WERI-Rb-1 (cell line): ENCODE data around the gene SLC8A3.

Source experiments
- DNase-seq: peaks from one replicate; pipeline ENCODE4 v3.0.0-alpha.2; 2020
- H3K27ac ChIP-seq: fragments of 250-450 bp; sonication (Bioruptor Pico); 2 replicates; pipeline ENCODE4 v1.5.1; 2020; ENCODE audit warnings: mild to moderate bottlenecking, moderate library complexity
- H3K27me3 ChIP-seq: fragments of 250-450 bp; sonication (Bioruptor Pico); 2 replicates; pipeline ENCODE4 v1.5.1; 2021; ENCODE audit warnings: mild to moderate bottlenecking, low read depth, moderate library complexity; ENCODE audit not compliant: insufficient read depth, severe bottlenecking
- H3K36me3 ChIP-seq: fragments of 250-450 bp; sonication (Bioruptor Pico); 2 replicates; pipeline ENCODE4 v1.5.1; 2020; ENCODE audit warnings: mild to moderate bottlenecking, moderate library complexity
- H3K4me3 ChIP-seq: 2 replicates; pipeline ENCODE4 v1.5.1; 2011; ENCODE audit warnings: low read depth, mild to moderate bottlenecking, control low read depth, low read length
- H3K9me3 ChIP-seq: fragments of 250-450 bp; sonication (Bioruptor Pico); 2 replicates; pipeline ENCODE4 v1.5.1; 2021; ENCODE audit warnings: mild to moderate bottlenecking, moderate library complexity; ENCODE audit not compliant: severe bottlenecking
- TF ChIP-seq, protein P1 (sequence below): IDR thresholded peaks from 2 replicates; pipeline ENCODE4 v1.5.1; 2011; ENCODE audit warnings: low read depth, mild to moderate bottlenecking, control low read depth, inconsistent platforms, low read length

The SLC8A3 gene

GRCh38 chr14:70011708-70012107 lies 177.0 kb downstream of the SLC8A3 start:
- DNase-seq = no peak
- TF ChIP-seq, protein P1, sequence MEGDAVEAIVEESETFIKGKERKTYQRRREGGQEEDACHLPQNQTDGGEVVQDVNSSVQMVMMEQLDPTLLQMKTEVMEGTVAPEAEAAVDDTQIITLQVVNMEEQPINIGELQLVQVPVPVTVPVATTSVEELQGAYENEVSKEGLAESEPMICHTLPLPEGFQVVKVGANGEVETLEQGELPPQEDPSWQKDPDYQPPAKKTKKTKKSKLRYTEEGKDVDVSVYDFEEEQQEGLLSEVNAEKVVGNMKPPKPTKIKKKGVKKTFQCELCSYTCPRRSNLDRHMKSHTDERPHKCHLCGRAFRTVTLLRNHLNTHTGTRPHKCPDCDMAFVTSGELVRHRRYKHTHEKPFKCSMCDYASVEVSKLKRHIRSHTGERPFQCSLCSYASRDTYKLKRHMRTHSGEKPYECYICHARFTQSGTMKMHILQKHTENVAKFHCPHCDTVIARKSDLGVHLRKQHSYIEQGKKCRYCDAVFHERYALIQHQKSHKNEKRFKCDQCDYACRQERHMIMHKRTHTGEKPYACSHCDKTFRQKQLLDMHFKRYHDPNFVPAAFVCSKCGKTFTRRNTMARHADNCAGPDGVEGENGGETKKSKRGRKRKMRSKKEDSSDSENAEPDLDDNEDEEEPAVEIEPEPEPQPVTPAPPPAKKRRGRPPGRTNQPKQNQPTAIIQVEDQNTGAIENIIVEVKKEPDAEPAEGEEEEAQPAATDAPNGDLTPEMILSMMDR = no peak
- Histone ChIP-seq H3K36me3 (no peaks in the 10 kb centered on the region), H3K9me3 (no peaks in the 10 kb centered on the region), H3K4me3 (no peak overlapping the region), H3K27me3 (no peaks in the 10 kb centered on the region), H3K27ac (peak overlapping the region; percentile 79)

DNA sequence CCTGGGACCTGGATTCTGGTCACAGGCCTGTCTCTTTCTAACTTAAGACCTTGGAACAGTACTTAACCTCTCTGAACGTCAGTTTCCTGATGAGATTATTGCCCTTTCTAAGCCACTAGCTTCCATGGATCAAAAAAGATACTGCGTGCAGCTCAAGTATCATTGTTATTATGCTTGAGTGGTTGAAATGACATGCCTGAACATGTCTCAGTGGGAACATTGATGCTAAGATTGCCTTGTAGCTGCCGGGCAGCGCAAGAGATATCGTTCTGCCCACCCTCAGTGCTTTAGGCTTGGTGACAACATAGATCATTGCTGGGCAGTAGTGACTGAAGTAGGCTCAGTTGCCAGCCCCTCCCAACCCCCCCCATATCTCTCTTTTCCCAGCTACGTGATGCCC lies 177.7 kb downstream of the SLC8A3 start:
- no peaks in the 10 kb centered on the region for H3K9me3 ChIP-seq
- no peak overlapping the region for H3K4me3 ChIP-seq
- peak; percentile 32 for DNase-seq
- no peaks in the 10 kb centered on the region for H3K27me3 ChIP-seq
- H3K27ac ChIP-seq = peak overlapping the region; percentile 79
- TF ChIP-seq, protein P1 = no peak
- no peaks in the 10 kb centered on the region for H3K36me3 ChIP-seq

DNA sequence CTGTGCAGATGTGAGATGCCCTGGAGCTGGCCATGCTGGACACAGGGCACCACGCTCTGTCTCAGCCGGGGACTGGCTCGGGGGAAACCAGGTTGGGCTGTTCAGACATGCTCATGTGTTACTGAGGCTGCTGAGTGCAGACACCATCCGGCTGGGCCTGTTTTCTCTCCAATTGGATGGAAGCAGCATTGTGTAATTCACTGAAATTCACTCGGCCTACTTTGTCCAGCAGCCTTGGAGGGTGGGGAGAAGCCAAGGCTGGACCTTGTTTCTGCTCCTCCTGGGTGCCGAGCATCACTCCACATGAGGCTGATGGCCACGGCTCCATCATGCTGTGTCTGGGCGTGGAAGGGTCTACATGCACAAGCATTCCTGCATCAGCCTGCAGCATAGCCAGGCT lies 178.8 kb downstream of the SLC8A3 start:
- H3K36me3 ChIP-seq = no peaks in the 10 kb centered on the region
- H3K27ac ChIP-seq = peak overlapping the region; percentile 79; the same call in 1 of the 2 replicates
- no peaks in the 10 kb centered on the region for H3K27me3 ChIP-seq
- no peak for DNase-seq
- TF ChIP-seq, protein P1 = no peak
- H3K4me3 ChIP-seq = no peak overlapping the region
- H3K9me3 ChIP-seq = no peaks in the 10 kb centered on the region

DNA sequence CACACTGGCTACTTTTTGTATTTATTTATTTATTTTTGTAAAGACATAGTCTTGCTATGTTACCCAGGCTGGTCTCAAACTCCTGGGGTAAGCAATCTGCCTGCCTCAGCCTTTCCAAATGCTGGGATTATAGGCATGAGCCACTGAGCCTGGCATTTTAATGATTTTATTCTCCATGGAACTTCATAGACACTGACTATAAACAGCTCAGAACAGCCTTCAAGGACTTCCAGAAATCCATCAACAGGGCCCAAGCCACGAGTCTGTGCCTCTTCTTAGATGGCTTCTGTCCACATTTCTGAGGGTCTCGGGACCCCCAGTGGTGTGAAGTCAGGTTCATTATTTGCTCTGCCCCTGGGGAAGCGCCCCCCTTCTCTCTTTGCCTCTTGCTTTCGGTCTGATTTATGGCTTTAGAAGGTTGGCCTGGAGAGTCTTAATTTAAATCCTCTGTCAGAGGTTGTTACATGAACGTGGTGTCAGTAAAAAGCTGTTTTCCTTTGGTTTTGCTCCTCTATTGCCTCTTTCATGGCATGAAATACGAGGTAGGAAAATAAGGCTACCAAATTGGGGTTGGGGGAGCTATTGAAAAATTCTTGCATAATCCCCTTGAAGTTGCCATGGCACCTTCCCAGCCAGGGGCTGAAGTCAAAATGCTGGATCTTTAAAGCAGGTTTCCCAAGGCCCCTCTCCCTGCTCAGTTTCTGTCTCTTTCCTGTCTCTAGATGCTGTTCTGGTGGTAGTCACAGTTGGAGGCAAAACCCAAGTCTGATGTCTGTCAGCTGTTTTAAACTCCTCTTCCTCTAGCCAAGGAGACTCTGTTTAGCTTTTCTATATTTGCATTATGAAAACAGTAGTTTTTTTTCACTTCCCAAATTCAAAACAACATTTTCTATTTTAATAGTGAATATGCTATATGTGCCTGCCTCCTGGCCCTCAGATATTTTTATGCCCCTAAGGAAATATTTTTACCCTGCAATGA lies 180.2 kb downstream of the SLC8A3 start:
- no peaks in the 10 kb centered on the region for H3K9me3 ChIP-seq
- no peaks in the 10 kb centered on the region for H3K36me3 ChIP-seq
- TF ChIP-seq, protein P1 = no peak
- no peaks in the 10 kb centered on the region for H3K27me3 ChIP-seq
- H3K4me3 ChIP-seq = no peak overlapping the region
- peak overlapping the region; percentile 37 for H3K27ac ChIP-seq
- DNase-seq = no peak

DNA sequence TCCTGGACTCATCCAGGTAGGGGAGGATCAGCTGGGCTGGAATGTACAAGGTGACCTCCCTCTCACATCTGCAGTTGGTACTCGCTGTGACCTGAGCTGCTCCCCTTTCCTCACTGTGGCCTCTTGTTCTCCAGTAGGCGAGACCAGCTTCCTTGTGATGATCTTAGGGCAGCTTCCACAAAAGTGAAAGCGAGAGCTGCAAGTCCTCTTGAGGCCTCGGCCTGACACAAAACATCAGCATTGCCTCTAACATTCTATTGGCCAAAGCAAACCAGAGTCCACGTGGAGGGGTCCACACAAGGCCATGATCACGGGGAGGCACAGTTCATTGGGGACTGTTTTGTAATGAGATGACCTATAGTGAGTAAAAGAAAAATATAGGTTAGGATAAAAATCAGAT lies 182.1 kb downstream of the SLC8A3 start:
- H3K27ac ChIP-seq = no peak overlapping the region
- no peaks in the 10 kb centered on the region for H3K27me3 ChIP-seq
- DNase-seq = no peak
- no peaks in the 10 kb centered on the region for H3K36me3 ChIP-seq
- TF ChIP-seq, protein P1 = no peak
- H3K4me3 ChIP-seq = no peak overlapping the region
- no peaks in the 10 kb centered on the region for H3K9me3 ChIP-seq
